NCI-H460 (cell line): Measurements from ENCODE around the gene RHOBTB3. TPM values are rescaled to one million over a fixed set of nuclear protein-coding genes. Genes with fewer than 3 reads are reported as not detected.
"Not testable (repeated sequence)": the region's sequence is repeated elsewhere in the genome, so short reads cannot be mapped to it uniquely, and the experiment has no call there.

Experiments
- DNase-seq: peaks from one replicate; pipeline ENCODE4 v3.0.0-alpha.2; 2016; ENCODE audit warnings: low read depth; ENCODE audit errors: extremely low read depth
- total RNA-seq: library from RNA; depleted of rRNA; stranded (reverse); fragments of >200 nt; shearing (Covaris generic); gene quantifications from 2 replicates; pipeline ENCODE4 v1.2.3, GENCODE V29; 2014

Gene RHOBTB3
- total RNA-seq, 1 experiment from 2014 or later = 148 TPM

DNA sequence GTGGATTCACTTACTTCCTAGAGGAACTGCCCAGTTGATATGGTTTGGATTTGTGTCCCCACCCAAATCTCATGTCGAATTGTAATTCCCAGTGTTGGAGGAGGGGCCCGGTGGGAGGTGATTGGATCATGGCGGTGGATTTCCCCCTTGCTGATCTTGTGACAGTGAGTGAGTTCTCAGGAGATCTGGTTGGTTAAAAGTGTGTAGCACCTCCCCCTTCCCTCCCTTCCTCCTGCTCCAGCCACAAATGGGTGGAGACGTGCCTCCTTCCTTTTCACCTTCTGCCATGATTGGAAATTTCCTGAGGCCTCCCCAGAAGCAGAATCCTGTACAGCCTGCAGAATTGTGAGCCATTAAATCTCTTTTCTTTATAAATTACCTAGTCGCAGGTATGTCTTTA is 17.9 kb upstream of the RHOBTB3 start:
- DNase-seq = not testable (repeated sequence)

DNA sequence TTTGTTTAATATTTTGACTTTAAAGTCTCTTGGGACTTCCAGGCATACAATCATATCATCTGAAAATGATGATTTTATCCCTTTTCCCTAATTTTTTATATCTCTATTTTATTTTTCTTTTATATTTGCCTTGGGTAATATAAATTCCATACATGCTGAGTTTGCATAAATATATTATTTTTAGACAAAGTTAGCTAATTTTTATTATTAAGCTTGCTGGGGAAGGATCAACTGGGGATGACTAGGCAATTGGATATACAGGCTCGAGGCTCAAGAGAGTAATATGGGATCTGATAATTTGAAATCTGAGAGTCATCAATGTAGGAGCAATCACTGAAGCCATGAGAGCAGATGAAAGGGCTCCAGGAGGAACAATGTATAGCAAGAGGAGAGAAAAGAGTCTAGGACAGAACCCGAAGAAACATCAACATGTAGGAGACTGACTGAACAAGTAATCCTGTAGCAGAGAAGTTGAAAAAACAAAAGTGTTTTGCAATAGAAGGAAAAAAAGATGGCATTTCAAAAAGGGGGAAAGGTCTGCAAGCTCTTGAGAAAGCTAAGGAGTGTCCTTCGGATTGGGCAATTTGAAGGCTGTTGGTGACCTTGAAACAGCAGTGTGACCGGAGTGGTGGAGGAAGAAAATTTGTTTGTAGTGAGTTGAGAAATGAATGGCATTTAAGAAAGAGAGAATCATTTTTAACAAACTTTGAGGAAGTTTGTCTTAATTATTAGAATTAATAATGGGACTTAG is 17.0 kb upstream of the RHOBTB3 start:
- no peak for DNase-seq

DNA sequence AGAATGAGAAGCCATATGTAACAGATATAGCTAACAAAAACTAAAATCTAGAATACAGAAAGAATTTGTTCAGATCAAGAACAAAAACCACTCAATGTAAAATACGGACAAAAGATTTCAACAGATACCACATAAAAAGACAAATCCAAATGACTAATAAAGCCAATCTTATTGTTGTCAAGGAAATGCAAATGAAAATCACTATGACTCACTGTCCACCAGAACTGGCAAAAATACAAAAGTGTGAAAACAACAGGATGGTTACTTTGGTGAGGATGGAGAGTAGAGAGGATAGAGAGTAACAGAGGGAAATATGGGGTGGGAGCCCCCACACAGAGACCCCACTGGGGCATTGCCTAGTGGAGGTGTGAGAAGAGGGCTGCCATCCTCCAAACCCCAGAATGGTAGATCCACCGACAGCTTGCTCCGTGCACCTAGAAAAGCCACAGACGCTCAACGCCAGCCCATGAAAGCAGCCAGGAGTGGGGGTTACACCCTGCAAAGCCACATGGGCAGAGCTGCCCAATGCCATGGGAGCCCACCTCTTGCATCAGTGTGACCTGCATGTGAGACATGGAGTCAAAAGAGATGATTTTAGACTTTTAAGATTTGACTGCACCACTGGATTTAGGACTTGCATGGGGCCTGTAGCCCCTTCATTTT is 15.2 kb upstream of the RHOBTB3 start:
- no peak for DNase-seq

DNA sequence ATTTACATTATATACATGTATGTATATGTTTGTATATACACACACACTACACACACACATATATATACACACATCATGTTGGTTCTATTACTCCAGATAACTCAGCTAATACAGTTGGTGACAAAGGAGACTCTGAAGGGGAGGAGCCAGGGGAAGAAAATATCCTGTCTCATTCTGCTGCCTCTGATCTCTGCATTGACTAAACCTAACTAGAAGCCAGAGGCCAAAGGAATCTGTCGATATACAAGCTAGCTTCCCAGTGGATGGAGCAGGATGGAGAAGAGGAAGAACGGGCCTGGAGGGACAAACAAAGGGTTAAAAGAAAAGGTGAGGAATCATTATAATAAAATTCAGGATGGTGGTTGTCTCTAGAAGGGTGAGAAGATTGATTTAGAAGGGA is 13.7 kb upstream of the RHOBTB3 start:
- no peak for DNase-seq

DNA sequence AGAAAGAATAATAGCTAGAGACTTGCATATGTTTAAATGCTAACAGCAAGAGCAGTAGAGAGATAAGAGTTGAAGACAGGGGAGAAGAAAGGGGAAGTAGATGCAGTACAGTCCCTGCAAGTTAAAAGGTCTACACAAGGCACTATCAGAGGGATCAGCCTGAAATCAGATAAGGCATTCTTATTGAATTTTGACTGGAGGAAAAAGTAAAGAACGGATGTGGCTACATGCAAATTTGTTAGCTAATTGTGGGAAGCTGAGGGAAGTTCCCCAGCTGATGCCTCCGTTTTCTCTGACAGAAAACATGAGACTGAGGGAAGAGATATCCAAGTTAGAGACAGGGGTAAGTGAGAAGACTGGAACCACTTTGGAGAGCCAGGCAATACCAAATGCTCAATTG is 12.9 kb upstream of the RHOBTB3 start:
- DNase-seq = no peak

DNA sequence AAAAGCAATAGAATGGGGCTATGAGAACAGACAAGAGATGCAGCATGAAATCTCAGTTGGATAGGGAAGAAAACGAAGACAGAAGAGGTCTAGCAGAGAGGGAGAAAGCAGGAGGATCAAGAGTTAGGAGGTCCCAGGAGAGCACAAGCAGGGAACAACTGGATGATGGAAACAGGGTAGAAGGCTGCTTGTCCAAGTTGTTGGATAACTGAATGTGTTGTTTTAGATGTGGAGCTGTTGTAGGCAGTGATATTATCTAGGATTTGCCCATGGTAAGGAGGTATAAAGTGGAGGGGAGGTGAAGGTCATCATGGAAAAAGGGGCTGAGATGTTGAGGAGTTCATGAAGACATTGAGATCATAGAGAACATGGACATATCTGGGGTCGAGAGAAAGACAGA is 12.4 kb upstream of the RHOBTB3 start:
- DNase-seq = no peak

DNA sequence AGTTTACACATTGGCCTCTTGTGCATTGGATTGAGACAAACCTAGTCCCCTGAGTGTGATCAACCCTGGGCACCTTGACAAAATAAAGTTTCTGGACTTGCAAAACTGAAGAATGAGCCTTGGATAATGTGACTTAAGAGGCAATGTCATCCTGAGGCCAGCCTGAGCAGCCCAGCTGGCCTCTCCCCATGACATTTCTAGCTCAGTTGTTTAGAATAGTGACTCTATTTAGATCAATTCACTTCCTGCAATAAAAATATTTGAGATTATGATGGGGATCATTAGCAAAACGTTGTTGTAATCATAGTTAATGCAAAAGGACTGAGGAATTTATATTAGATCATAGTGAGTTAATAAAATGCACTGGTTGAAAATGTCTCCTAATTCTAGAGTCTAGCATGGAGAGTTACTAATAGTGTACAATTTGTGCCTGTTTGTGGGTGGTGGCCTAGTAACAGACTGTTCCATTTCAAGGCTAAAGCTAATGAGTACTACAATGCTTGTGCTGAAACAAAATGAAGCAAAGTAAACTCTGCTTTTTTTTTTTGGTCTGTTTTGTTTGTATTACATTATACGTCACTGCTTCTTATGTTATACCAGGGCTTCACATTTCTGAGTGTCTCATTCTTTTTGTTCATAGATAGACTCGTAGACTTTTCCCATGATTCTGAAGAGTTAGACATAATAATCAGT is 10.9 kb upstream of the RHOBTB3 start:
- no peak for DNase-seq

DNA sequence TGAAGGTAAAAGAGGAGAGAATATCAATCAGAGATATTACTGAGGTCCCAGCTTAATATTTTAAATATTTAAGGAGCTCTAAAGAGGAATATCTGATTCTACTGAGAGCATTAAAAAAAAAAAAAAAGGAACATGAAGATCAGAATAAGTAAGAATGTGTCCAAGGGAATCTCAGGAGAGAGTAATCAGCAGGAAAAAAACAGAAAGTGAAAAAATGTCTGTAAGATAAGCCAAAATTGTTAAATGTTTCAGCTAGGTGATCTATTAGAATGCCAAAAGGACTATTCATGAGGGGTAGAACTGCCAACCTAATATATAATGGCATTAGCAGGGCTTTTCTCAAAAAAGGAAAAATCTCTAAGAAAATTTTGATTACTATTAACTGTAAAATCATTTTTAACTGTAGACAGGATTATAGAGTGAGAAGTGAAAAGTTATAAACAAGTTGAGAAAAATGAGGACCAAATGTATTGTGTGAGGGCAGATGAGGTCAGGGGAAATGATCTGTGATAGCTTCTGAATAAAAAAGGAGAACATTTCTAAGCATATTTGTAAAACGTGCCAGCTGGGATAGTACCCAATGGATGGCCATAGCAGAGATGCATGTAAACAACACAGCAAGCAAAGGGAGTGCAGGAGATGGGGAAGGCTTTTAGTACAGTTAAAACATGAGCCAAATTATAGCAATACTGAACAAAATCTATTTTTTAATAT is 9.4 kb upstream of the RHOBTB3 start:
- DNase-seq = no peak

DNA sequence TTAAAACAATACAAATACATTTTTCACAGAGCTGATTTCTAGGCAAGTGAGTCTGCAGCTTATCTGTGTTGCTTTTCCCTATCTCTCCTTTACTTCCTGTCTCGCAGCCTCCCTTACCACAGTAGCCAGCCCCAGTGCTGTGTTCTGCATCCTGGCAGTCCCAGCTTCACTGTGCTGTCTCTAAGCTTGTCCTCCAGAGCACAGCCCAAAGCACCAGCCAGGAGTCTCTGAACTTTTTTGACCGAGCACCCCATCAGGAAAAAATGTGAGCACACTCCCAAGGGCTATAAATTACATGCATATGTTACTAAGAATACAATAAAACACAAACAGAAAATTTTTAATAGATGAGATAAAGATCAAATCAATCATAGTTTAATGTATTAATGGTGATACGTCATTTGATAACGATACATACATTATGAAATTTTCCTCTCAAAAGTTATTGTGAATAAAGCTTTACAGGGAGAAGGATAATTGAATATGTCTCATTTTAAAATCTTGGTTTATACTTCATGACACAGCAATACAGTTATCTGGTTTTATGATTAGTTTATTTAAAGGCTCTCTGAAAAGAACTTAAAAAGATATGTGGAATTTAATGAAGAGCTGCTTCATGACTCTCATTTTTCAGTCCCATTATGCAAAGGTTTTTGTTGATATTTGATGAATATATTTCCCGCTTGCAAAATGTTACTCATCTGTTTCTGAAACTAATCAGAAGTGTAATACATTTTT is 7.3 kb upstream of the RHOBTB3 start:
- no peak for DNase-seq

DNA sequence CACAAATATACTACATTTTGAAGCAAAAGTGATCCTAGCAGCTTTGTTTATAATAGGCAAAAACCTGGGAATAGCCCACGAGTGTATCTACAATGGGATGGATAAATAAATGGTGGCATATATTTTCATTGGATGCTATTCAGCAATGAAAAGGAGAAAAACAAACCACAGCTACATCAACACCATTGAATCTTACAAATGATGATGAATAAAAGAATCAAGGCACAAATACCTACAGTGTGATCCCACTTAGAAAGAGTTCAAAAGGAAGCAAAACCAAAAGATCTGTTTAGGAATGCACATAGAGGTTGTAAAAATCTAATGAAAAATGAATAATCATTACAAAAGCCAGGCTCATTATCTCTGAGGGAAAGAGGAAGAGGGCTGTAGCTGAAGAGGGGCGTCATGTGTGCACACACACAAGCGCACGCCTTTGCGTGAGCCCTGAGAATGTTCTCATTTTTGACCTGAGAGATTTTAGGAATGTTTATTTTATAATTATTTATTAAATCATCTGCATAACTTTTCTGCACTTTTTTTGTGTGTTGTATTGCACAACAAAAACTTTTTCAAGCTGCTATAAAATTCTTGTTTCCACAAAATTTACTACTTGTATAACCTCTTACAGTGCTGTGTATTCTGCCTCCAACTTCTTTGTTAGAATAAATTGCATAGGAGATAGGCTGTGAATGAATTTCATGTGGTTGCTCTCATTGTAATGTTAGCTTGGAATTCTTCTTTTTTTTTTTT is 5.9 kb upstream of the RHOBTB3 start:
- no peak for DNase-seq

DNA sequence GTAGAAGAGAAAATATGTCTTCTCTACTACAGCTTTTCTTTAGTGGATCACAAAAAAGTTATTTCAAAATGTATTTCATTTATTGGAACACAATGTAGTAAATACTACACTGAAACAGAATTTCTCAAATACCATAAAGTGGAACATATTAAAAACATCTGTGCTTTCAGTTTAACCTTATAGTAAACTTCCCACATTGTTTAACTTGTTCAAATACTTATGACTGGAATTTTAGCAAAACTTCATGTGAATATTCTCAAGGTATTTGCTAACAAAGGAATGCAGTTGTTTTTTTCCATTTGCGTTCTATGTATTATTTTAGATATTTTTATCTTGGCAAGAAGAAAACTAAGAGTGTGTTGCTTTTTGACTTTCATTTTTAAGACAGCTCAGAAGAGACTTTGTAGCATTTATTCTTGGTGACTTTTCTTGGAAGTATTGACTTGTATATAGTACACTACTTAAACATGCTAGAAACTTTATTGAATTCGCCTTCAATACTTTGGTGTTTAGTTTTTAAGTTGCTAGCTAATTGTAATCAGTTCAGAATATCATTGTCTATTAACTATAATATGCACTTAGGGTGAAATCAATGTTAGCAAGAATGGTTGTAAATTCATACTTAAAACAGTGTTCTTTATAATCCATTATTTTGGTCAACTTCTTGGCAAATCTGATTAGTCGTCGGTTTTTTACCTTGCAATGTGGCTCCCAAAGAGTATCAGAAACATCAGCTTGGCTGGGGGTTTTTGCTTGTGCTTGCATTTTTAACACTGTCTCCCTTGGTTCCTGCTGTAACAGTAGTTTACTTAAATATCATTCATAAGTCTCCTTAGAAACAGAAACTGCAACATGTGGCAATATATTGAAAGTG is 5.0 kb upstream of the RHOBTB3 start:
- DNase-seq = no peak

DNA sequence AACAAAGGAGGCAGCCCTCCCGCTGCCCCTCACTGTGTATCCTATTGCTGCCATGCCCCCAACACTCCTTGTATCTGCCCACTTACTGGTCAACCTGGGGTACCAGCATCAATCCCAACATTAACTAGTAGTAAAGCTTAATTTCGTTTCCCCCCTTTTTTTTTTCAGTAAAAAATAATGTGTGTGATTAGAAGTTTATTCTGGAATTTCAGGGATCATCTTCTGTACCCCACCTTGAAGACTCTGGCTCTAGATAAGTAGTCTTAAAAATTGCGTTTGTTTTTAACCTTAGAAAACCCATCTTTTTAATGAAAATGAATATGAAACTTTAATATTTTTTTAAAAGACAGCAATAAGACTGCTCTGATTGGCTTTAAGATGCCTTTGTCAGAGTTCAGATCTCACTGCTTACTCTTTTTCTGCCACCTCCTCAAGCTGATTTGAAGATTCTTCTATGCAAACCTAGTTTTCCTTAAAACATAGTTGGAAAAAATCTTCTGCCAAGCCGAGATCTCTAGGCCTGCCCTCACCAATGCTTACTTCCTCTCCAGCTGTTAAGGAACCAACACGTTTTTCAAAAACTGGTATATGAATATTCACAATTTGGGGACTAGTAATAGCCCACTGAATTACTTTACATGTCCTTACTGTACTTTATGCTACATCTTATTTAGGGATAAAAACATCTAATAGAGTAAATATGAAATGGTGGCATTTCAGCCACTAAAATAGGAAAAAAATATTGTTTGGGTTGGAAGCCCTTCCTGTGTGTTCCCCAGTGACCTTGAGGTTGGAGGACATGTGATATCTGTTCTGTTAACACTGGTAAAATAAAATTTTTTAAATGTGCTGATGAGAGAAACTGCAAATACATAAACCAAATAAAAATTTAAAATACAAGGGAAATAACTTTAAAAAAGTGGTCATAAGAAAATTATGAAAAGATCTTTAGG is 4.0 kb upstream of the RHOBTB3 start:
- no peak for DNase-seq

DNA sequence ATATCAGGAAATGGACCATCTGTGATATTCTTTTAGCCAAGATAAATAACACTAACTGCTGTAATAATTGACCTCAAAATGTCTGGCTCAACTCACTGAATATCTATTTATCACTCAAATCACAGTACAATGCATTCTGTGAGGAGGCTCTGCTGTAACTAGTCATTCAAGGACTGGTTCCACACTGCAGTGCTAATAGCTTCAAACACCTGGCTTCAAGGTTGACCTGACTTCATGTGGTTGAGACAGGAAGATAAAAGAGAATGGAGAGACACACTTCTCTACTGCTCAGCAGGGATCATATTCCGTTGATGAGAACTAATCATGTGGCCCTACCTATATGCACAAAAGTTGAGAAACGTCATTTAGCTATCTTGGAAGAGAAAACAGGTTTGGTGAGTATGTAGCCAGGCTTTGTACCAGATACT is 3.4 kb upstream of the RHOBTB3 start:
- DNase-seq = no peak

DNA sequence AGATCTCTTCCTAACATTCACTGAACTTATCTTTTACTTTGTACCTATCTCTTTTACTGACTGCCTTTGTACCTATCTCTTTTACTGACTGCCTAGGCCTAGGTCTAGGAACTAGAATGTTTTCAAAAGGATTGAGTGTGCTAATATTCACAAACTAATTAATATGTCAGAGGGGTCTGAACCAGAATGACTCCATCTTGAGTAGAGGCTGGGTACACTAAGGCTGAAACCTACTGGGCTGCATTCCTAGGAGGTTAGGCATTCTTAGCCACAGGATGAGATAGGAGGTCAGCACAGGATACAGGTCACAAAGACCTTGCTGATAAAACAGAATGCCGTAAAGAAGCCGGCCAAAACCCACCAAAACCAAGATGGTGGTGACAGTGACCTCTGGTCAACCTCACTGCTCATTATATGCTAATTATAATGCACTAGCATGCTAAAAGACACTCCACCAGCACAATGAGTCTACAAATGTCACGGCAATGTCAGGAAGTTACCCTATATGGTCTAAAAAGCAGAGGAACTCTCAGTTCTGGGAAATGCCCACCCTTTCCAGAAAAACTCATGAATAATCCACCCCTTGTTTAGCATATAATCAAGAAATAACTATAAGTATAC is 2.5 kb upstream of the RHOBTB3 start:
- no peak for DNase-seq

DNA sequence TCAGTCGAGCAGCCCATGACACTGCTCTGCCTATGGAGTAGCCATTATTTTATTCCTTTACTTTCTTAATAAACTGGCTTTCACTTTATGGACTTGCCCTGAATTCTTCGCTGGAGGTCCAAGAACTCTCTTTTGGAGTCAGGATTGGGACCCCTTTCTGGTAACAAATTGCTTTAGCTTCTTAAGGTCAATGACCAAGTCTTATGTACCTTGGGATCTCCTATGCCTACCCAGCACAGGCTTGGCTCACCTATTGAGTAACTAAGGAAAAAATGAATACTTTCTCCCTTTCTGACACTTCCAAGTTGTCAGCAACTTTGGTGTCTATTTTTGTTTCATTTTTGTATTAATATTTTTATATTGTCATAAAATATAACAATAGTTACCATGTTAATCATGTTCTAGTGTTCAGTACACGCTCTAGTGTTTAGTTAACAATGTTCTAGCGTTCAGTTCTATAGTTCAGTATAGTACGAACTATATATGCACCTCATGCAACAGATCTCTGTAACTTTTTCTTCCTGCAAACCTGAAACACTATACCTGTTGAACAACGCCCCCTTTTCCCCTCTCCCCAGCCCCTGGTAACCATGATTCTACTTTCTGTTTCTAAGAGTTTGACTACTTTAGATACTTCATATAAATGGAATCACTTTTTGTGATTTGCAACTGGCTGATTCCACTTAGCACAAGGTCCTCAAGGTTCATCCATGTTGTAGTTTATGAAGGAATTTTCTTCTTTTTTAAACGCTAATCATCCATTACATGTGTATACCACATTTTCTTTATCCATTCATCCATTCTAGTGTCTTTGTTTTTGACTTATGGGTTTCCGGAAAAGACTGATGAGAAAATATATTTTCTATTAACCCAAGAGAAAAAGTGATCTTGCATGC is 1.8 kb upstream of the RHOBTB3 start:
- DNase-seq = no peak

DNA sequence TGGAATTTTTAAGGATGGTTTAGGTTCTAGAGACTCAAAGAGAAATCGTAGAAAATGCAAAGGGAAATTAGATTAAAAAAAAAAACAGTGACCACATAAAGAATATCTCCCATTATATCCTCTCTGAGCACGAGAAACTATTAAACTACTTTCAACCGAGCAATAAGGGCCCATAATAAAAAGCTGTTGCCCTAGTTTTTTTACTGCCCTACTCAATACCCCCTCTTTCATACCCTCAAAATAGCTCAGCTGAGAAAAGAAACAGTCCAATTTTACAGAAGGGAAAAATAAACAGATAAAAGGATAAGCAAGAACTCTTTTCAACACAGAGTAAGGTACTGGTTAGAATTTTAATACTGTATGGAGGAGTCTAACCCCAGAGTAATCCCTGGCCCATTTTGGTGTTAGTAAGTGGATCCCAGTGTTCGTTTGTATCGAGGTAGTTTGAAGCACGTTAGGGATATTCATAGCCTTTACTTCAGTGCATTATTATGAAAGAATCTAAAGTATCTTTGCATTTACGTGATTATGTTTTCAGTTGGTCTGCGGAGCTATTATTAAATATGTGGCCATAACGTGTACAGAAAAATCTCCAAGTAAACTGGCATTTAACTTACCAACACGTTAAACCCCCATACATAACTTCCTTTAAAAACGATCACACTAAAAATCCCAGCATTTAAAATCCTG is 980 bp upstream of the RHOBTB3 start:
- DNase-seq = no peak
